Esophagus (tissue), 2 donors: ENCODE results near the gene LTBR. TPM values are rescaled to one million over a fixed set of nuclear protein-coding genes. Genes with fewer than 3 reads are reported as not detected.

Experiments
- H3K27ac ChIP-seq, 2 donors: one replicate each; pipeline ENCODE4 v1.5.1; 2013; ENCODE audit warnings: low read depth in 2 of 2, mild to moderate bottlenecking in 2 of 2, inconsistent platforms in 1 of 2, low read length in 1 of 2, moderate library complexity in 1 of 2
- H3K27me3 ChIP-seq, 2 donors: one replicate each; pipeline ENCODE4 v1.6.1; 2013; ENCODE audit warnings: low read length in 2 of 2, control low read depth in 1 of 2, mild to moderate bottlenecking in 1 of 2; ENCODE audit not compliant: insufficient read depth in 2 of 2, control insufficient read depth in 1 of 2
- H3K36me3 ChIP-seq, 2 donors: one replicate each; pipeline ENCODE4 v1.6.1; 2013; ENCODE audit warnings: low read length in 1 of 2; ENCODE audit not compliant: control insufficient read depth in 2 of 2, insufficient read depth in 2 of 2
- H3K4me1 ChIP-seq, 2 donors: one replicate each; pipeline ENCODE4 v1.6.1; 2013; ENCODE audit warnings: low read length in 1 of 2; ENCODE audit not compliant: control insufficient read depth in 2 of 2, insufficient read depth in 2 of 2
- H3K4me3 ChIP-seq, 2 donors: one replicate each; pipeline ENCODE4 v1.5.1; 2013; ENCODE audit warnings: low read length in 2 of 2, mild to moderate bottlenecking in 2 of 2, low read depth in 1 of 2, moderate library complexity in 1 of 2
- H3K9me3 ChIP-seq, 2 donors: one replicate each; pipeline ENCODE4 v1.6.1; 2013; ENCODE audit warnings: mild to moderate bottlenecking in 2 of 2, low read depth in 1 of 2, low read length in 1 of 2, moderate library complexity in 1 of 2; ENCODE audit not compliant: control insufficient read depth in 2 of 2, insufficient read depth in 1 of 2
- WGBS, 2 donors: extraction: QIAGEN DNeasy Blood & Tissue Kit; methylation state at CpG; one replicate each; pipeline ENCODE4 v1.1.7; 2013; 5-methylcytosine and 5-hydroxymethylcytosine counted together
- polyA plus RNA-seq, 2 donors: library from polyadenylated mRNA; stranded (reverse); fragments of 200-250 nt; gene quantifications; one replicate each; pipeline ENCODE4 v1.2.3, GENCODE V29; 2013
- donor health status: healthy with polysubstance abuse.
- donor health status: Bipolar disorder and iron deficiency.

LTBR gene
- polyA plus RNA-seq, 2 donors: 81.3 to 97.9 TPM

DNA sequence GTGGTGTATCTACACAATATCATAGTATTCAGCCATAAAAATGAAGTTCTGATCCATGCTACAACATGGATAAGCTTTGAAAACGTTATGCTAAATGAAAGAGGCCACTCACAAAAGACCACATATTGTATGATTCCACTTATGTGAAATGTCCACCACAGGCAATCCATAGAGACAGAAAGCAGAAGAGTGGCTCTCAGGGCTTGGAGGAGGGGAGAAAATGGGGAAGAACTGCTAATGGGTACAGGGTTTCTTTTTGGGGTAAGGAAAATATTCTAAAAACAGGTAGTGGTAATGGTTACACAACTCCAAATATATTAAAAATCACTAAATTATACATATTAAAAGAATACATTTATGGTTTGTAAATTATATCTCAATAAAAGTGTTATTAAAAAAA lies 25.1 kb upstream of the LTBR start:
- peaks cover 0 to 22% of the 10 kb centered on the region in 2 donors for H3K36me3 ChIP-seq

DNA sequence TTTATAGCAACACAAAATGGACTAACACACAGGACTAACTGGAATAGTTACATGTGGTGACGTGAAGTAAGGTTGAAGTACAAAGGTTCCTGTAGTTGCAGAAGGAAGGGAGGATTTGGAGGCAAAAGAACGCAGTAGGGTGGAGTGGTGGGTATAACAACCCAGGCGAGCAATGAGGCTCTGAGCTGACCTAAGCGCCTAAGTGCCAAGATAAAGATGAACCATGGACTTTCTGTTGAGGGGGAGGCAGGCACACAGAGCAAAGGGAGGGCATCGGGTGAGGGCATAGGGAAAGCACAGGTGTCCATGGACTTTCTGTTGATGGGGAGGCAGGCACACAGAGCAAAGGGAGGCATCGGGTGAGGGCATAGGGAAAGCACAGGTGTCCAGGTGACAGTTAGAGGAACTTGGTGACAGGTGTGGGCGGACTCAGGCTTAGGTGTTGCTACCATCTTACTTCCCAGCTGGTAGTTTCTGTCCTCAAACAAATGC lies 23.8 kb upstream of the LTBR start:
- WGBS, 2 donors: 69 to 83% methylated on average over 7 of the region's 7 CpGs
- Histone ChIP-seq H3K27ac (peak overlapping the region in 1 of 2 donors; percentile 57), H3K9me3 (no peaks in the 10 kb centered on the region), H3K4me3 (no peak overlapping the region), H3K4me1 (peaks cover 0 to 3% of the 10 kb centered on the region in 2 donors), H3K36me3 (peaks cover 0 to 14% of the 10 kb centered on the region in 2 donors), H3K27me3 (no peaks in the 10 kb centered on the region)

More for the DNA sequence above, 25.1 kb upstream of the LTBR start:
- Histone ChIP-seq H3K4me3 (no peak overlapping the region), H3K4me1 (peaks cover 0 to 3% of the 10 kb centered on the region in 2 donors), H3K27me3 (no peaks in the 10 kb centered on the region), H3K27ac (no peak overlapping the region), H3K9me3 (no peaks in the 10 kb centered on the region)
- 56 to 68% methylated on average over 1 of the region's 1 CpG for WGBS, 2 donors

DNA sequence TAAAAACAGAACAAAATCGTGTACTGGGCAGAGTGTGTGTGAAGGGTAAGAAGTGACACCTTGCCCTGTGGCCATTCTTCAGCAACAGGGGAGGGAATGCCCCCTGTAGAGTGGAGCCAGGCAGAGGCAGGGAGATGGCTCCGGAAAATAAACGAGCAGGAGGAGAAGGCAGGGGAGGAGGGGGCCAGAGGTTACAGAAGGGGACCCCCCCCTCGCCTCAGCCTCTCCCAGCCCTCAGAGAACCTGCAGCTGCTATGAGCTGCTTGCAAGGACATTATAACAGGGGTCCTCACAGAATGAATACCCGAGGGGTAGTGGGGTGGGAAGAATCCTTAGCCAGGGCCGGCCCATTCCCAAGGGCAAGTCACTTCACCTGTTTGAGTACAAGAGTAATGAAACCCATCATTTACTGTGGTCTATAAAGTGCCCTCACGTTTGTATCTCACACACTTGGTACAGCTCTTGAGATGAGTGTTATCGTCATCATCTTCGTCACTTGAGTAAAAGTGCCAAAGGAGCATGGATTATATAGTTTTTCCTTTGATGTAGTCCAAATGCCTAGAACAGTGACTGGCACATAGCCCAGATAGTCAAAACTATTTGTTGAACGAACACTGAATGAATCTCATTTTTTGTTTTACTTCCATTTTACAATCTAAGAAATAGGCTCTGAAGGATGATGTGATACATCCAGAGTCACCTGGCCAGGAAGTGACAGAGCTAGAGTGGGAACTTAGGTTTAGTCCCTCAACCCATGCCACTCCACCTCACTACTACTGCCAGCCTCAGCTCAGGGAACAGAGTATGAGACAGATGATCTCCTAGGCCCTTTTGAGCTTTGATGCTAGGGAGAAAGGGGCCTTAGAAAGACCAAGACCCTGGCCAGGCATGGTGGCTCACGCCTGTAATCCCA lies 23.1 kb upstream of the LTBR start:
- 60 to 62% methylated on average over 11 of the region's 11 CpGs for WGBS, 2 donors
- no peaks in the 10 kb centered on the region for H3K27me3 ChIP-seq
- no peaks in the 10 kb centered on the region for H3K9me3 ChIP-seq
- H3K4me1 ChIP-seq: peaks cover 0 to 3% of the 10 kb centered on the region in 2 donors
- no peak overlapping the region for H3K4me3 ChIP-seq
- H3K36me3 ChIP-seq: peaks cover 0 to 12% of the 10 kb centered on the region in 2 donors
- H3K27ac ChIP-seq: peak overlapping the region; percentile 12 to 80

DNA sequence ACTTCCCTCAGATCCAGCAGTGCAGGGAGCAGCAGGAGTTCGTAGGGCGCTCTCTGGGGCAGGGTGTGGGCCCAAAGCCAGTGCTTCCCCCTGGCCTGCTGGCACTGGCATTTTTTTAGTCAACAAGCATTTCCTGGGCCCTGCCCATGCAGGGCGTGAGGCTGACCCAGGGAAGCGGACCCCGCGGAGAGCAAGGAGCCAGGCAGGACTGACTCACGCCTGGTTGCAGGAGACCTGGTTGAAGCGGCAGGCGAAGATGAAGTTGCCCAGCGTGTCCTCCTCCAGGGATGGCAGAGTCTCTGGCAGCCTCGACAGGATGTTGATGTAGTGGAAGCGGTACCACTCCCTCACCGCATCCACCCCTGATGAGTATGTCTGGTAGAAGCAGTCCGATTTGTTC lies 22.1 kb upstream of the LTBR start:
- Histone ChIP-seq H3K27me3 (no peaks in the 10 kb centered on the region), H3K4me1 (peaks cover 0 to 4% of the 10 kb centered on the region in 2 donors), H3K27ac (peak overlapping the region; percentile 4 to 80), H3K36me3 (peaks cover 0 to 12% of the 10 kb centered on the region in 2 donors), H3K4me3 (no peak overlapping the region), H3K9me3 (no peaks in the 10 kb centered on the region)
- WGBS, 2 donors: 72 to 77% methylated on average over 14 of the region's 14 CpGs

DNA sequence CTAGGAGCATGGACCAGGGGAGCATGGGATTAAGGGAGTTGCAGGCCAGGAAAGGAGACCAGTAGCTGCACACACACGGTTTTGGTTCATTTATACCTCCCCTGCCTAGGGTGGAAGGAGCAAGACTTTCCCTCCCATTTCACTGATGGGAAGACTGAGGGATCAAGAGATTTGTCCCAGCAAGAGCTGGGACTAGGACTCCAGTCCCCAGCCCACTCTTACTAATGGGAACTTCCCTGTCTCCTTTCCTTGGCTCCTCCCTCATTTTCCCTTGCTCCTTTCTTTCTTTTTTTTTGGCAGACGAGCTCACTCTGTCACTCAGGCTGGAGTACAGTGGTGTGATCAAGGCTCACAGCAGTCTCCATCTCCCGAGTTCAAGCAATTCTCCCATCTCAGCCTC lies 21.6 kb upstream of the LTBR start:
- Histone ChIP-seq H3K27me3 (no peaks in the 10 kb centered on the region), H3K27ac (peak overlapping the region; percentile 36 to 80), H3K36me3 (peaks cover 0 to 12% of the 10 kb centered on the region in 2 donors)

DNA sequence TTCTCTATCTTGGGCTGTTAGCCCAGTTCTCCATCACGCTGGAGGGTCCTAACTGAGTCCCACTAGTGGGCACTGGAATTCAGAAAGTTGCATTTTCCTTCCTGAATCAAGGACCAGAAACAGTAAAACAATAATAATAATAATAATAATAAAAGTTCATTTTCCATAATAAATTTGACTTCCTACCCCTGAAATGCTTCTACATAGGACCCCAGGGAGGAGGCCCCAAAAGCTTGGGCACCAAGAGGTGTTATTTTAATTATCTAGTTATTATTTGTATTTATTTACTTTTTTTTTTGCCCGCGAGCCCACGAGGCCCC lies 21.0 kb upstream of the LTBR start:
- peak overlapping the region; percentile 80 to 97 for H3K27ac ChIP-seq
- H3K4me1 ChIP-seq: peaks cover 0 to 6% of the 10 kb centered on the region in 2 donors
- no peaks in the 10 kb centered on the region for H3K9me3 ChIP-seq
- WGBS, 2 donors: 19 to 20% methylated on average over 4 of the region's 4 CpGs
- H3K27me3 ChIP-seq: no peaks in the 10 kb centered on the region
- H3K4me3 ChIP-seq: peak overlapping the region in 1 of 2 donors; percentile 61
- H3K36me3 ChIP-seq: peaks cover 0 to 12% of the 10 kb centered on the region in 2 donors

More for the DNA sequence above, 21.6 kb upstream of the LTBR start:
- H3K4me3 ChIP-seq: no peak overlapping the region
- peaks cover 0 to 6% of the 10 kb centered on the region in 2 donors for H3K4me1 ChIP-seq
- 51 to 57% methylated on average over 3 of the region's 3 CpGs for WGBS, 2 donors
- no peaks in the 10 kb centered on the region for H3K9me3 ChIP-seq

DNA sequence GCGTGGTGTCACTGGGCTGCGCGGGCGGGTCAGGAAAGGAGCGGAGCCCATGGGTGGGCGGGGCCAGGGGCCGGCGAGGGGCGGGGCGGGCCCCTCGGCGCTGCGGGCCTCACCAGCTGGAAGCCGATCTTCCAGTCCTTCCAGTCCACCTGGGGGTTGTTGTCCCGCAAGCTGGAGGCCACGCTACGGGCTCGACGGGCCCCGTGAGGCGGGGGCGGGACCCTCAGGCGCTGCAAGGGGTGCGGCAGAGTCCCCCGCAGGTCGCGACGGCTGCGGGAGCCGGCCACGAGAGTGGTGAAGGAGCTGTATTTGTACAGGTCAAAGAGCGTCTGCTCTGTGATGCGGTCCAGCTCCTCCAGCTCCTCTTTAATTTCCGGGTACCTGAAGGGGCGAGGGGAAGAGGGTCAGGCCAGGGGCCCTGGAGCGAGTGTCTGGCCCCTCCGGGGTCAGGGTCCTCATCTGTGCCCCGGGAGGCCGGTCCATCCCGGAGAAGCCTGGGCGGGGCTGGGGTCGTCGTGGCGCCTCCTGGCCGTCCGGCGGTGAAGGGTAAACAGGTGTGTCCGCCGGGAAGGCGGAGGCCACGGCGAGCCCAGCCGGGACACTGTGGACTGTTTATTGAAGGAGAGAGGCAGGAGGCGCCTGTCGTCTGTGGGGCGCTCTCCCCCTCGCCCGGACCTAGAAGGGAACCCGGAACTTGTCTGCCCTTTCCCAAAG lies 20.5 kb upstream of the LTBR start:
- peak overlapping the region; percentile 61 to 62 for H3K4me3 ChIP-seq
- no peaks in the 10 kb centered on the region for H3K9me3 ChIP-seq
- peaks cover 0 to 6% of the 10 kb centered on the region in 2 donors for H3K4me1 ChIP-seq
- H3K27ac ChIP-seq: peak overlapping the region; percentile 97 to 98
- H3K36me3 ChIP-seq: peaks cover 0 to 12% of the 10 kb centered on the region in 2 donors
- 0 to 4% methylated on average over 52 to 59 of the region's 59 CpGs for WGBS, 2 donors
- no peaks in the 10 kb centered on the region for H3K27me3 ChIP-seq

DNA sequence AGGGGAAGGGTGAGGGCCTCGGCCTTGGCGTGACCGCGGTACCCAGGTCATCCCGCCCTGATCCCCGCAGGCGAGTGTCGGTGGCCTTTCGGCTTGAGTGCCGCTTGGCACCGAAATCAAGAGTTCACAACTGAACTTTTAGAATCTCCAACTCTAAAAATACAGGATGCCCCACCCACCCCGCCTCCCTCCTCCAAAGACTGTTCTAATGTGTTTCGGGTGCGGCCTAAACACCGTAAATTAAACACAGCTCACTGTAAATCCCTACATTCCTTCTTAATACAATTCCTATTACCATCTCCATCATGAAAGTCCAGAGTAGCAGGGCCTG lies 20.0 kb upstream of the LTBR start:
- Histone ChIP-seq H3K4me3 (peak overlapping the region; percentile 61 to 62), H3K9me3 (no peaks in the 10 kb centered on the region), H3K27me3 (no peaks in the 10 kb centered on the region), H3K4me1 (peaks cover 0 to 6% of the 10 kb centered on the region in 2 donors), H3K27ac (peak overlapping the region; percentile 97 to 98), H3K36me3 (peaks cover 0 to 12% of the 10 kb centered on the region in 2 donors)
- 19 to 27% methylated on average over 15 of the region's 15 CpGs for WGBS, 2 donors

DNA sequence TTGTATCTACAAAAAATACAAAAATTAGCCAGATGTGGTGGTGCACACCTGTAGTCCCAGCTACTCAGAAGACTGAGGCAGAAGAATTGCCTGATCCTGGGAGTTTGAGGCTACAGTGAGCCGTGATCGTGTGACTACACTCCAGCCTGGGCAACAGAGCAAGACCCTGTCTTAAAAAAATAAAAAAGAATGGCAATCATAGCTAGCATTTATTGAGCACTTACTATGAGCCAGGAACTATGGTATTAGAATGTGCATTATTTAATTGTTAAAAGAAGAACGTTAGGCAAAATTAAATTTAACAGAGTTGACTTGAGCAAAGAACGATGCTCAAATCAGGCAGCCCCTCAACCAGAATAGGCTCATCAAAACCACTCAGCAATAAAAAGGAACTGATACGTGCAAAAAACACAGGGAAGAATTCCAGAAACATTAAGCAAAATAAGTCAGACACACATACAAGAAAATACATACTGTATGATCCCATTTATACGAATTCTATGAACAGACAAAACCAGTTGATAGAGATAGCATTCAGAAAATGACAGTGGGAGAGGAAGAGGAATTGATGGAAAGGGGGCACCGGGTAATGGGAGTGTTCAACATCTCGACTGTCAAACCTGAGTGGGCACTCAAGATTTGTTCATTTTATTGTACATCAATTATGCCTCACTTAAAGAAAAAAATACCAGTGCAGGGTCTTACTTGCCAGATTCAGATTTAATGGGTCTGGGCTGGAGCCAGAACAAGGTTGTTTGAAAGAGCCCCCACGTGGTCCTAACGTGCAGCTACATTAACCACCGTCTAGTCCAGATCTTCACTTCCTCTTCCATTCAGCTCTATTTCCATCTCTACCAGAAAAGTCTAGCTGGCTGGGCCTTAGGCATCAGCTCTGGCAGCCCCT lies 16.6 kb upstream of the LTBR start:
- no peaks in the 10 kb centered on the region for H3K9me3 ChIP-seq
- 59 to 60% methylated on average over 11 of the region's 11 CpGs for WGBS, 2 donors
- H3K27me3 ChIP-seq: no peaks in the 10 kb centered on the region
- H3K4me1 ChIP-seq: peaks cover 0 to 14% of the 10 kb centered on the region in 2 donors
- peak overlapping the region in 1 of 2 donors; percentile 52 for H3K27ac ChIP-seq
- H3K4me3 ChIP-seq: no peak overlapping the region
- no peaks in the 10 kb centered on the region for H3K36me3 ChIP-seq
